PC-9 (cell line): Measurements from ENCODE around the gene OSM. TPM values are rescaled to one million over a fixed set of nuclear protein-coding genes. Genes with fewer than 3 reads are reported as not detected.
"Not testable (repeated sequence)": the region's sequence is repeated elsewhere in the genome, so short reads cannot be mapped to it uniquely, and the experiment has no call there.

Experiments
- BruUV-seq: library from RNA; stranded (reverse); fragments of 400-500 nt; replicated peaks from 2 replicates; lab custom pipeline; 2021; lab: Mats Ljungman, UMichigan
- CTCF ChIA-PET: fragments of 300-600 bp; sonication (Branson Sonifier 250); formaldehyde crosslinking; loops from one replicate; lab custom pipeline; 2022; ENCODE audit warnings: antibody characterized with exemption; lab: Charles Lee
- POLR2A ChIA-PET: fragments of 300-600 bp; sonication (Branson Sonifier 250); formaldehyde crosslinking; loops from one replicate; lab custom pipeline; 2022; ENCODE audit warnings: antibody characterized with exemption; ENCODE audit not compliant: unreplicated experiment; lab: Charles Lee
- DNase-seq, 2 experiments: peaks; one replicate each; pipeline versions ENCODE4 v3.0.0 to v3.0.0-alpha.2; 2015 to 2022; ENCODE audit warnings: mixed read lengths in 1 of 2
- H2AFZ ChIP-seq: fragments of 200-600 bp; sonication (generic); 2 replicates; pipeline ENCODE4 v1.8.1; 2017; ENCODE audit warnings: antibody characterized with exemption
- H3F3A ChIP-seq: fragments of 200-600 bp; sonication (generic); 2 replicates; pipeline ENCODE4 v1.8.1; 2017; ENCODE audit warnings: antibody characterized with exemption, mild to moderate bottlenecking, low read depth; ENCODE audit not compliant: insufficient read depth
- H3K27ac ChIP-seq: fragments of 200-600 bp; sonication (generic); 2 replicates; pipeline ENCODE4 v1.6.1; 2016; ENCODE audit warnings: mixed run types
- H3K27me3 ChIP-seq: fragments of 200-600 bp; sonication (generic); 2 replicates; pipeline ENCODE4 v1.6.1; 2016; ENCODE audit warnings: low read depth, mixed run types; ENCODE audit not compliant: insufficient read depth
- H3K36me3 ChIP-seq: fragments of 200-600 bp; sonication (generic); 2 replicates; pipeline ENCODE4 v1.6.1; 2016; ENCODE audit warnings: low read depth, mixed run types
- H3K4me1 ChIP-seq: fragments of 200-600 bp; sonication (generic); replicated peaks from 2 replicates; pipeline ENCODE4 v1.6.1; 2016; ENCODE audit warnings: mixed run types; ENCODE audit not compliant: insufficient read depth
- H3K4me2 ChIP-seq: fragments of 200-600 bp; sonication (generic); 2 replicates; pipeline ENCODE4 v1.6.1; 2017; ENCODE audit warnings: mixed run types
- H3K4me3 ChIP-seq: fragments of 200-600 bp; sonication (generic); 2 replicates; pipeline ENCODE4 v1.6.1; 2016; ENCODE audit warnings: mixed run types
- H3K79me2 ChIP-seq: fragments of 200-600 bp; sonication (generic); 2 replicates; pipeline ENCODE4 v1.6.1; 2017; ENCODE audit warnings: low read depth, mixed run types
- H3K9me2 ChIP-seq: fragments of 200-600 bp; sonication (generic); 2 replicates; pipeline ENCODE4 v1.8.1; 2017; ENCODE audit warnings: mild to moderate bottlenecking; ENCODE audit not compliant: insufficient read depth
- H3K9me3 ChIP-seq: fragments of 200-600 bp; sonication (generic); 2 replicates; pipeline ENCODE4 v1.8.1; 2016; ENCODE audit warnings: low read depth; ENCODE audit not compliant: insufficient read depth
- H4K20me1 ChIP-seq: fragments of 200-600 bp; sonication (generic); 2 replicates; pipeline ENCODE4 v1.8.1; 2017; ENCODE audit not compliant: insufficient read depth
- EZH2 ChIP-seq: fragments of 200-600 bp; sonication (generic); IDR thresholded peaks from 2 replicates; pipeline ENCODE4 v1.8.0; 2017; ENCODE audit warnings: antibody characterized with exemption, low read depth
- intact Hi-C: fragments of 100-400 bp; cut with micrococcal nuclease; formaldehyde crosslinking; loops from one replicate; pipeline ENCODE4 v1.10.0; 2022; ENCODE audit not compliant: unreplicated experiment
- total RNA-seq: library from RNA; stranded (reverse); gene quantifications from 2 replicates; pipeline ENCODE4 v1.2.3, GENCODE V29; 2021
- TF ChIP-seq, protein P1 (sequence below): fragments of 200-600 bp; sonication (generic); conservative IDR thresholded peaks from 2 replicates; pipeline ENCODE4 v1.6.1; 2017; ENCODE audit warnings: mixed run types, antibody characterized with exemption, mild to moderate bottlenecking, moderate library complexity

Gene OSM
- total RNA-seq, 1 experiment from 2014 or later: not detected

DNA sequence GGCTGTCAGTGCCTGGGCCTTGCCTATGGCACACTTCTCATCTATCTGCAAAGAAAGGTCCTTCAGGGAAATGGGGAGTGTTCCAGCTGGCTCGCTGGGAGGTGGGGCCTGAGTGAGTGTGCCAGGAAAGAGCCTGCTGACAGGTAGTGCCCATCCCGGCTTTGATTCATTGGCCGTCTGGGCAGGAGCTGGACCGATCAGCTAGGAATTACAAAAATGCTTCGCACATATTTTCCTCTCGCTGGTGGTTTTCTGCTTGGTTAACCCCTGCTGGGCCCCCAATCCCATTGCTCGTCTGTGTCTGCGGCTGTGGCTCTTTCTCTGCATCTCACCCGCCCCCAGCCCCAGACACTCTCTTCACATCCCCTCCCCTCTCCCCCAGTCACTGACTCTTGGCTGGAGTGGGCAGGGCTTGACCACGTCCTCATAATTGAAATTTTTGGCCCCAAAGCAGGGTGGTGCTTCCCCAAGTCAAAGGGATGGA lies 30.9 kb downstream of the OSM start:
- no peaks in the 10 kb centered on the region for H3K27me3 ChIP-seq
- no peak overlapping the region for H2AFZ ChIP-seq
- intact Hi-C loops: loop anchor here (1.0 to 5.0 kb wide), 4 partner anchors 17 to 128 kb away; no protein-coding TSS in a partner anchor
- peak overlapping the region; percentile 95 for H3K27ac ChIP-seq
- BruUV-seq: no TSS peak
- no peak overlapping the region; the same call in 1 of the 2 replicates for H3K4me3 ChIP-seq
- no peaks in the 10 kb centered on the region for H3K36me3 ChIP-seq
- H3K9me2 ChIP-seq: no peaks in the 10 kb centered on the region
- H3K4me2 ChIP-seq: peak overlapping the region; percentile 79
- H4K20me1 ChIP-seq: no peaks in the 10 kb centered on the region
- H3K9me3 ChIP-seq: no peaks in the 10 kb centered on the region
- no peak for TF ChIP-seq EZH2
- TF ChIP-seq, protein P1, sequence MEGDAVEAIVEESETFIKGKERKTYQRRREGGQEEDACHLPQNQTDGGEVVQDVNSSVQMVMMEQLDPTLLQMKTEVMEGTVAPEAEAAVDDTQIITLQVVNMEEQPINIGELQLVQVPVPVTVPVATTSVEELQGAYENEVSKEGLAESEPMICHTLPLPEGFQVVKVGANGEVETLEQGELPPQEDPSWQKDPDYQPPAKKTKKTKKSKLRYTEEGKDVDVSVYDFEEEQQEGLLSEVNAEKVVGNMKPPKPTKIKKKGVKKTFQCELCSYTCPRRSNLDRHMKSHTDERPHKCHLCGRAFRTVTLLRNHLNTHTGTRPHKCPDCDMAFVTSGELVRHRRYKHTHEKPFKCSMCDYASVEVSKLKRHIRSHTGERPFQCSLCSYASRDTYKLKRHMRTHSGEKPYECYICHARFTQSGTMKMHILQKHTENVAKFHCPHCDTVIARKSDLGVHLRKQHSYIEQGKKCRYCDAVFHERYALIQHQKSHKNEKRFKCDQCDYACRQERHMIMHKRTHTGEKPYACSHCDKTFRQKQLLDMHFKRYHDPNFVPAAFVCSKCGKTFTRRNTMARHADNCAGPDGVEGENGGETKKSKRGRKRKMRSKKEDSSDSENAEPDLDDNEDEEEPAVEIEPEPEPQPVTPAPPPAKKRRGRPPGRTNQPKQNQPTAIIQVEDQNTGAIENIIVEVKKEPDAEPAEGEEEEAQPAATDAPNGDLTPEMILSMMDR: no peak
- ChIA-PET CTCF (interaction anchor here (0.6 kb wide), 1 partner anchor 371 kb away, joined by 7 read pairs; the partner anchor contains the start of gene TCN2), POLR2A (interaction anchor here (0.6 to 0.7 kb wide), 6 partner anchors 10 to 34 kb away, joined by 3 to 20 read pairs (median 4); no protein-coding TSS in a partner anchor)
- peak; percentile 91 to 98 for DNase-seq
- peaks cover 73% of the 10 kb centered on the region for H3K4me1 ChIP-seq
- peaks cover 60% of the 10 kb centered on the region for H3F3A ChIP-seq
- no peaks in the 10 kb centered on the region for H3K79me2 ChIP-seq

DNA sequence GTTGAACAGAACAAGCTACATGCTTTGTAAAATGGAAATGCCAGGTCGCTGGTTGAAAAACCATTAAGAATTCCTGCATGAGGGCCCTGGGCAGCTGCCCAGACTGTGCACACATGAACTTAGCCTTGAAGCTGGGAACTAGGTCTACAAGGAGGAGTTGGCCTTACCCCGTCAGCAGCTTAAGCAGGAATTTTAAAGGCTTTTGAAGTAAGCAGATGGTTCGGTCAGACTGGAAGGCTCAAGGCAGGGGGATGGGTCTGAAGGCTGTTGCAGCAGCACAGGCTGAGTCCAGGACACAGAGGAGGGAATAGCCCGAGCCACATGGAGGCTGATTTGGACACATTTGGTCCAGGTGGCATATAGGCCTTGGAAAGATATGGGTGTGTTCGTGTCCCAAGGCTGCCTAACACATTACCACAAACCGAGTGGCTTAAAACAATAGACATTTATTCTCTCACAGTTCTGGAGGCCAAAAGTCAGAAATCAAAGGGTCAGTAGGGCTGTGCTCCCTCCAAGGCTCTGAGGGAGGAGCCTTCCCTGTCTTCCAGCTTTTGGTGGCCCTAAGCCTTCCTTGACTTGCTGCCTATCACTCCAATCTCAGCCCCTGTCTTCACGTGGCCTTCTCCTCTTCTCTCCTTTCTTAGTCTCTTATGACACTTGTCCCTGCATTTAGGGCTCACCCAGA lies 31.7 kb downstream of the OSM start:
- no peaks in the 10 kb centered on the region for H3K9me2 ChIP-seq
- no peaks in the 10 kb centered on the region for H3K36me3 ChIP-seq
- H3K9me3 ChIP-seq: no peaks in the 10 kb centered on the region
- intact Hi-C loops: loop anchor here (1.0 to 5.0 kb wide), 4 partner anchors 17 to 128 kb away; no protein-coding TSS in a partner anchor
- ChIA-PET POLR2A (interaction anchor here (0.6 to 0.7 kb wide), 3 partner anchors 15 to 25 kb away, joined by 4 to 9 read pairs (median 5); no protein-coding TSS in a partner anchor), CTCF (no interaction called here)
- H4K20me1 ChIP-seq: no peaks in the 10 kb centered on the region
- no peak overlapping the region for H2AFZ ChIP-seq
- TF ChIP-seq, protein P1: no peak
- TF ChIP-seq EZH2: no peak
- DNase-seq: peak in 1 of 2 experiments; percentile 81
- H3K27ac ChIP-seq: peak overlapping the region; percentile 95
- H3K79me2 ChIP-seq: no peaks in the 10 kb centered on the region
- H3K4me2 ChIP-seq: peak overlapping the region; percentile 79
- BruUV-seq: TSS peak; percentile 84
- H3K27me3 ChIP-seq: no peaks in the 10 kb centered on the region
- peaks cover 69% of the 10 kb centered on the region for H3K4me1 ChIP-seq
- peaks cover 54% of the 10 kb centered on the region for H3F3A ChIP-seq
- peak overlapping the region; percentile 16; the same call in 1 of the 2 replicates for H3K4me3 ChIP-seq

DNA sequence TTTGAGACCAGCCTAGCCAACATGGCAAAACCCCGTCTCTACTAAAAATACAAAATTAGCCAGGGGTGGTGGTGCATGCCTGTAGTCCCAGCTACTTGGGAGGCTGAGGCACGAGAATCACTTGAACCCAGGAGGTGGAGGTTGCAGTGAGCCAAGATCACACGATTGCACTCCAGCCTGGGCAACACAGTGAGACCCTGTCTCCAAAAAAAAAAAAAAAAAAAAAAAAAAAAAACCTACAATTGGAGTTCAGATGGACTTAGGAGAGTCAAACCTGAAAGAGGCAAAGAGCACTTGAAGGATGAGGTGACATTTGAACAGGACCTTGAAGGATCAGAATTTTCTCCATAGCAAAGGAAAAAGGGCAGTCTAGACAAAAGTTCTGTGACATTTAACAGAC lies 32.3 kb downstream of the OSM start:
- H3K4me3 ChIP-seq, H3K9me3 ChIP-seq, H3K79me2 ChIP-seq, H2AFZ ChIP-seq, H3K36me3 ChIP-seq, CTCF ChIA-PET, BruUV-seq, H3K9me2 ChIP-seq, POLR2A ChIA-PET, H4K20me1 ChIP-seq, H3K27me3 ChIP-seq, intact Hi-C loops, DNase-seq: not testable (repeated sequence)
- H3K27ac ChIP-seq: peak overlapping the region; percentile 95
- peak overlapping the region; percentile 79 for H3K4me2 ChIP-seq
- peaks cover 69% of the 10 kb centered on the region for H3K4me1 ChIP-seq
- peaks cover 53% of the 10 kb centered on the region for H3F3A ChIP-seq
